ENCODE results near the gene C1QTNF3.
"Not testable (repeated sequence)": the region's sequence is repeated elsewhere in the genome, so short reads cannot be mapped to it uniquely, and the experiment has no call there.

Gene C1QTNF3, protein sequence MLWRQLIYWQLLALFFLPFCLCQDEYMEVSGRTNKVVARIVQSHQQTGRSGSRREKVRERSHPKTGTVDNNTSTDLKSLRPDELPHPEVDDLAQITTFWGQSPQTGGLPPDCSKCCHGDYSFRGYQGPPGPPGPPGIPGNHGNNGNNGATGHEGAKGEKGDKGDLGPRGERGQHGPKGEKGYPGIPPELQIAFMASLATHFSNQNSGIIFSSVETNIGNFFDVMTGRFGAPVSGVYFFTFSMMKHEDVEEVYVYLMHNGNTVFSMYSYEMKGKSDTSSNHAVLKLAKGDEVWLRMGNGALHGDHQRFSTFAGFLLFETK

GRCh38 chr5:34043099-34043876, at the start of gene C1QTNF3:
C1QTNF3 (minus strand) TSS chr5:34043213; CDS start chr5:34043125, 88 bp downstream.
- TF ChIP-seq, protein P1, sequence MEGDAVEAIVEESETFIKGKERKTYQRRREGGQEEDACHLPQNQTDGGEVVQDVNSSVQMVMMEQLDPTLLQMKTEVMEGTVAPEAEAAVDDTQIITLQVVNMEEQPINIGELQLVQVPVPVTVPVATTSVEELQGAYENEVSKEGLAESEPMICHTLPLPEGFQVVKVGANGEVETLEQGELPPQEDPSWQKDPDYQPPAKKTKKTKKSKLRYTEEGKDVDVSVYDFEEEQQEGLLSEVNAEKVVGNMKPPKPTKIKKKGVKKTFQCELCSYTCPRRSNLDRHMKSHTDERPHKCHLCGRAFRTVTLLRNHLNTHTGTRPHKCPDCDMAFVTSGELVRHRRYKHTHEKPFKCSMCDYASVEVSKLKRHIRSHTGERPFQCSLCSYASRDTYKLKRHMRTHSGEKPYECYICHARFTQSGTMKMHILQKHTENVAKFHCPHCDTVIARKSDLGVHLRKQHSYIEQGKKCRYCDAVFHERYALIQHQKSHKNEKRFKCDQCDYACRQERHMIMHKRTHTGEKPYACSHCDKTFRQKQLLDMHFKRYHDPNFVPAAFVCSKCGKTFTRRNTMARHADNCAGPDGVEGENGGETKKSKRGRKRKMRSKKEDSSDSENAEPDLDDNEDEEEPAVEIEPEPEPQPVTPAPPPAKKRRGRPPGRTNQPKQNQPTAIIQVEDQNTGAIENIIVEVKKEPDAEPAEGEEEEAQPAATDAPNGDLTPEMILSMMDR (conservative IDR thresholded peaks at IDR 0.05; ENCODE audit: control insufficient read depth, insufficient read depth, low read depth, low read length), result no peak
- H3K4me3 ChIP-seq (ENCODE audit: control insufficient read depth, low read depth, low read length), result no peak within 1 kb of the TSS
- no peak for DNase-seq (ENCODE audit: low read depth)

GRCh38 chr5:34091039-34091438, 48.0 kb upstream of the C1QTNF3 start:
- not testable (repeated sequence) for DNase-seq (ENCODE audit: low read depth); H3K4me3 ChIP-seq (ENCODE audit: control insufficient read depth, low read depth, low read length)

DNA sequence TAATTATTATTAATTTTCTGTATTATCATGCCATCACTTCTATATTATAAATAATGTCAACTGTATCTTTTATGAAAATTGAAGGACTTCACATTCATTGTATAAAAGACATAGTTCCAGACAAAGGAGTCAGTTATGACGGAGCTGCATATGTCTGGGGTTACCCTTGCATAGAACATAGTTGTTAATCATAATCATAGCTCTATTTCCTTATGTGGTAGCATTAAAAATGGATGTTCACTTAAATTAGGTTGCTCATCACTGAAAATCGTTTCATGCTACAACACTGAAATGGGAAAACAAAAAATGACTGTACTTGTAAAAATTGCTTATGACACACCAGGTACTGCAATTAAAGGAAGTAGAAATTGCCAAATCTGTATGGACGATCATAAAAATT, 46.8 kb upstream of the C1QTNF3 start:
- not testable (repeated sequence) for H3K4me3 ChIP-seq (ENCODE audit: control insufficient read depth, low read depth, low read length); DNase-seq (ENCODE audit: low read depth)

- not testable (repeated sequence) for DNase-seq (ENCODE audit: low read depth); H3K4me3 ChIP-seq (ENCODE audit: control insufficient read depth, low read depth, low read length)
Measured at GRCh38 chr5:34087728-34088127, 44.7 kb upstream of the C1QTNF3 start.

- DNase-seq (ENCODE audit: low read depth); H3K4me3 ChIP-seq (ENCODE audit: control insufficient read depth, low read depth, low read length): not testable (repeated sequence)
Measured at GRCh38 chr5:34083898-34084297, 40.9 kb upstream of the C1QTNF3 start.

GRCh38 chr5:34079505-34079904, 36.5 kb upstream of the C1QTNF3 start:
- not testable (repeated sequence) for DNase-seq (ENCODE audit: low read depth); H3K4me3 ChIP-seq (ENCODE audit: control insufficient read depth, low read depth, low read length)

- not testable (repeated sequence) for DNase-seq (ENCODE audit: low read depth); H3K4me3 ChIP-seq (ENCODE audit: control insufficient read depth, low read depth, low read length)
Measured at GRCh38 chr5:34077636-34078035, 34.6 kb upstream of the C1QTNF3 start.

- DNase-seq (ENCODE audit: low read depth); H3K4me3 ChIP-seq (ENCODE audit: control insufficient read depth, low read depth, low read length): not testable (repeated sequence)
Measured at GRCh38 chr5:34076719-34077364, 33.8 kb upstream of the C1QTNF3 start.

DNA sequence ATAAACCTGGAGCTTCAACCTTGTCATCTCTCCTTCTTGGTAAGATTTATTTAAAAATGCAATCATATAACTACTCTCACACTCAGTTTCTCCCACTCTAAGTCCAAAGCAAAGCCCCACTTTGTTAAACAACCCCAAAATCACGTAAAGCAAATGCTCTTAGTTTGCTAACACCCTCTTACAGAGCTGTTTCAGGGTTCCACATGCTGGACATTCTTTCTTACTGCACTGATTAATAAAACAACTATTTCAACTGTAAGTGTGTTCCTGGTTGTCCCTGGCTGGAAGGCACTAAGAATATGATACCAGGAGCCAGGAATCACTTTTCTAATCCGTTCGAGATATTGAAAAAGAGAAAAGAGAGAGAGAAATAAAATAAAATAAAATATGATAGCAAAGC, 31.5 kb upstream of the C1QTNF3 start:
- H3K4me3 ChIP-seq (ENCODE audit: control insufficient read depth, low read depth, low read length); DNase-seq (ENCODE audit: low read depth): not testable (repeated sequence)

- not testable (repeated sequence) for H3K4me3 ChIP-seq (ENCODE audit: control insufficient read depth, low read depth, low read length); DNase-seq (ENCODE audit: low read depth)
Measured at GRCh38 chr5:34074071-34074470, 31.1 kb upstream of the C1QTNF3 start.

DNA sequence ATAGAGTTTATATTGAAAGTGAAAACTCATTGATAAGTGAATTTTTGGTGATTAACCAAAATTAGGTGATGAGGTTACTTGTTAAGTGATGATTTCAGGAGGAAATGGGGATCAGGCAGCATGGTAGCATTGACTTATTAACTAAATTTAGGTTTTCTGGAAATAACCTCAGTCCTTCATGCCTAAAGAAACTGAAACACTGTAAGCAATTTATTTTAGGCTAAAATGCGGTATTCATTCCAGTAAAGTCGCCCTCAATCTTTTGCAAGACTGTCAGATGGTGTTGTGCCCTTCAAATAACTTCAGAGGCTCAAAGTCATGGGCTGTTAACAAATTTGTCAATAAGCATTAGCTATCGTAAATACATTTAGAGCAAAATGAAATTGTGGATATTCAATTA, 27.6 kb upstream of the C1QTNF3 start:
- H3K4me3 ChIP-seq (ENCODE audit: control insufficient read depth, low read depth, low read length); DNase-seq (ENCODE audit: low read depth): not testable (repeated sequence)

DNA sequence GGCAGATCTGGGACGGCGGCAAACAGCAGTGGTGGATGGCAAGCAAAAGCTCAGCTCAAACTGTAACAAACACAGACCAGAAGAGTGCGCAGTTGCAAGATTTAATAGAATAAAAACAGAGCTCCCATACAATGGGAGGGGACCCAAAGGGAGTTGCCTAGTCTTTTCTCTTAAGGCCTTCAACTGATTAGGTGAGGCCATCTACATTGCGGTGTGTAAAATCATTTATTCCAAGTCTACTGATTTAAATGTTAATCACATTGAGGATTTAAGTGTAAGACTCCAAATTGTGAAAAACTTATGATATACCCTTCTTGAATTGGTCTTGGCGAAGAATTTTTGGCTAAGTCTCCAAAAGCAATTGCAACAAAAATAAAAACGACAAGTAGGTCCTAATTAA, 21.6 kb upstream of the C1QTNF3 start:
- H3K4me3 ChIP-seq (ENCODE audit: control insufficient read depth, low read depth, low read length), result no peak overlapping the region
- no peak for DNase-seq (ENCODE audit: low read depth)
- TF ChIP-seq, protein P1 (conservative IDR thresholded peaks at IDR 0.05; ENCODE audit: control insufficient read depth, insufficient read depth, low read depth, low read length), result no peak

Data from fibroblast of mammary gland (primary cell).